ENCODE measurements around the gene CPT1A. TPM values are rescaled to one million over a fixed set of nuclear protein-coding genes. Genes with fewer than 3 reads are reported as not detected.

Gene CPT1A
- total RNA-seq, 2 donors from 2014 or later = 33.3 to 55.2 TPM

GRCh38 chr11:68812526-68812925 lies 29.2 kb downstream of the CPT1A start:
- intact Hi-C loops (cut with DNase I) = no loop called here
- Histone ChIP-seq H3K27ac (no peak overlapping the region), H3K27me3 (replicated peaks; ENCODE audit: insufficient read depth) (no peaks in the 10 kb centered on the region), H3K36me3 (no peaks in the 10 kb centered on the region), H3K4me3 (no peak overlapping the region), H3K9me3 (no peaks in the 10 kb centered on the region), H3K4me1 (replicated peaks) (no peaks in the 10 kb centered on the region)
- DNase-seq (ENCODE audit: low spot score) = no peak
- no peak for TF ChIP-seq POLR2A (IDR thresholded peaks at IDR 0.05)
- no peak for TF ChIP-seq CTCF (IDR thresholded peaks at IDR 0.05)
- no peak for TF ChIP-seq POLR2AphosphoS5 (IDR thresholded peaks at IDR 0.05)
- 76% methylated on average over 15 of the region's 15 CpGs for WGBS

GRCh38 chr11:68810164-68810563 lies 31.6 kb downstream of the CPT1A start:
- Histone ChIP-seq H3K36me3 (no peaks in the 10 kb centered on the region), H3K4me1 (replicated peaks) (no peaks in the 10 kb centered on the region), H3K27ac (no peak overlapping the region), H3K27me3 (replicated peaks; ENCODE audit: insufficient read depth) (no peaks in the 10 kb centered on the region), H3K9me3 (no peaks in the 10 kb centered on the region), H3K4me3 (no peak overlapping the region)
- no peak for TF ChIP-seq CTCF (IDR thresholded peaks at IDR 0.05)
- TF ChIP-seq POLR2AphosphoS5 (IDR thresholded peaks at IDR 0.05) = peak; percentile 33
- intact Hi-C loops (cut with DNase I) = no loop called here
- WGBS = 58% methylated on average over 7 of the region's 7 CpGs
- peak; percentile 76 for DNase-seq (ENCODE audit: low spot score)

GRCh38 chr11:68809506-68809905 lies 32.2 kb downstream of the CPT1A start:
- 84% methylated on average over 5 of the region's 5 CpGs for WGBS
- no peak overlapping the region for H3K27ac ChIP-seq
- no peaks in the 10 kb centered on the region for H3K9me3 ChIP-seq

GRCh38 chr11:68808787-68809186 lies 32.9 kb downstream of the CPT1A start:
- TF ChIP-seq POLR2AphosphoS5 (IDR thresholded peaks at IDR 0.05) = no peak
- TF ChIP-seq CTCF (IDR thresholded peaks at IDR 0.05) = no peak
- TF ChIP-seq POLR2A (IDR thresholded peaks at IDR 0.05) = no peak

More at GRCh38 chr11:68809506-68809905, 32.2 kb downstream of the CPT1A start:
- Histone ChIP-seq H3K4me1 (replicated peaks) (no peaks in the 10 kb centered on the region), H3K36me3 (no peaks in the 10 kb centered on the region), H3K27me3 (replicated peaks; ENCODE audit: insufficient read depth) (no peaks in the 10 kb centered on the region), H3K4me3 (no peak overlapping the region)
- no peak for DNase-seq (ENCODE audit: low spot score)
- intact Hi-C loops (cut with DNase I) = no loop called here
- no peak for TF ChIP-seq POLR2AphosphoS5 (IDR thresholded peaks at IDR 0.05)
- no peak for TF ChIP-seq POLR2A (IDR thresholded peaks at IDR 0.05)
- no peak for TF ChIP-seq CTCF (IDR thresholded peaks at IDR 0.05)

GRCh38 chr11:68806931-68807844 lies 34.5 kb downstream of the CPT1A start:
- Histone ChIP-seq H3K9me3 (no peaks in the 10 kb centered on the region), H3K27ac (no peak overlapping the region), H3K4me3 (no peak overlapping the region), H3K36me3 (no peaks in the 10 kb centered on the region), H3K4me1 (replicated peaks) (no peaks in the 10 kb centered on the region), H3K27me3 (replicated peaks; ENCODE audit: insufficient read depth) (no peaks in the 10 kb centered on the region)
- DNase-seq (ENCODE audit: low spot score) = no peak
- intact Hi-C loops (cut with DNase I) = no loop called here
- no peak for TF ChIP-seq POLR2AphosphoS5 (IDR thresholded peaks at IDR 0.05)
- no peak for TF ChIP-seq CTCF (IDR thresholded peaks at IDR 0.05)
- no peak for TF ChIP-seq POLR2A (IDR thresholded peaks at IDR 0.05)
- 85% methylated on average over 23 of the region's 23 CpGs for WGBS

More at GRCh38 chr11:68808787-68809186, 32.9 kb downstream of the CPT1A start:
- no peak overlapping the region for H3K4me3 ChIP-seq
- WGBS = 90% methylated on average over 2 of the region's 2 CpGs
- intact Hi-C loops (cut with DNase I) = no loop called here
- H3K27me3 ChIP-seq (replicated peaks; ENCODE audit: insufficient read depth) = no peaks in the 10 kb centered on the region
- no peaks in the 10 kb centered on the region for H3K4me1 ChIP-seq (replicated peaks)
- DNase-seq (ENCODE audit: low spot score) = no peak
- H3K9me3 ChIP-seq = no peaks in the 10 kb centered on the region
- H3K36me3 ChIP-seq = no peaks in the 10 kb centered on the region
- H3K27ac ChIP-seq = no peak overlapping the region

Measured in prostate gland (tissue), 2 donors.